GM21360 (cell line): ENCODE data around the gene STX18.
"Not testable (repeated sequence)": the region's sequence is repeated elsewhere in the genome, so short reads cannot be mapped to it uniquely, and the experiment has no call there.

Source experiments
- ATAC-seq: cut with Tn5 transposase; IDR thresholded peaks from one replicate; pipeline ENCODE4 v1.9.1; 2021; ENCODE audit warnings: mild to moderate bottlenecking, moderate library complexity; ENCODE audit not compliant: unreplicated experiment

The STX18 gene

GRCh38 chr4:4558881-4559280 is 17.0 kb upstream of the STX18 start:
- ATAC-seq: no peak

GRCh38 chr4:4555916-4556315 is 14.1 kb upstream of the STX18 start:
- no peak for ATAC-seq

- no peak for ATAC-seq
Measured at GRCh38 chr4:4554234-4554633, 12.4 kb upstream of the STX18 start.

- ATAC-seq: not testable (repeated sequence)
Measured at GRCh38 chr4:4552042-4552441, 10.2 kb upstream of the STX18 start.

- ATAC-seq: not testable (repeated sequence)
Measured at GRCh38 chr4:4550161-4550560, 8.3 kb upstream of the STX18 start.

GRCh38 chr4:4549534-4549933 is 7.7 kb upstream of the STX18 start:
- no peak for ATAC-seq

- ATAC-seq: no peak
Measured at GRCh38 chr4:4542774-4543485, 1.1 kb upstream of the STX18 start.

GRCh38 chr4:4541040-4541631 is 712 bp downstream of the STX18 start:
- ATAC-seq: peak; percentile 40

GRCh38 chr4:4539481-4539880 is 2.4 kb downstream of the STX18 start:
- ATAC-seq: no peak

- ATAC-seq: no peak
Measured at GRCh38 chr4:4535590-4535989, 6.3 kb downstream of the STX18 start.

- ATAC-seq: no peak
Measured at GRCh38 chr4:4534515-4535145, 7.2 kb downstream of the STX18 start.

GRCh38 chr4:4533461-4534169 is 8.2 kb downstream of the STX18 start:
- ATAC-seq: no peak

- no peak for ATAC-seq
Measured at GRCh38 chr4:4532371-4533154, 9.3 kb downstream of the STX18 start.

GRCh38 chr4:4529392-4529791 is 12.5 kb downstream of the STX18 start:
- ATAC-seq: no peak

GRCh38 chr4:4526401-4526800 is 15.4 kb downstream of the STX18 start:
- no peak for ATAC-seq

GRCh38 chr4:4524364-4524763 is 17.5 kb downstream of the STX18 start:
- peak; percentile 97 for ATAC-seq

- no peak for ATAC-seq
Measured at GRCh38 chr4:4521731-4522130, 20.1 kb downstream of the STX18 start.

- no peak for ATAC-seq
Measured at GRCh38 chr4:4521136-4521535, 20.7 kb downstream of the STX18 start.

- ATAC-seq: no peak
Measured at GRCh38 chr4:4519297-4519894, 22.5 kb downstream of the STX18 start.

- ATAC-seq: no peak
Measured at GRCh38 chr4:4518747-4519146, 23.1 kb downstream of the STX18 start.
